Caco-2 (cell line): Measurements from ENCODE around the gene DOCK9. TPM values are rescaled to one million over a fixed set of nuclear protein-coding genes. Genes with fewer than 3 reads are reported as not detected.

ENCODE experiments used
- BruUV-seq: library from RNA; stranded (reverse); fragments of 400-500 nt; replicated peaks from 2 replicates; lab custom pipeline; 2021; lab: Mats Ljungman, UMichigan
- CTCF ChIA-PET: fragments of 300-600 bp; sonication (Branson Sonifier 250); formaldehyde crosslinking; loops from one replicate; lab custom pipeline; 2022; ENCODE audit warnings: antibody characterized with exemption; lab: Charles Lee
- POLR2A ChIA-PET: fragments of 300-600 bp; sonication (Branson Sonifier 250); formaldehyde crosslinking; loops from one replicate; lab custom pipeline; 2022; ENCODE audit warnings: antibody characterized with exemption; lab: Charles Lee
- DNase-seq, 2 experiments: peaks; one replicate each; pipeline versions ENCODE4 v3.0.0 to v3.0.0-alpha.2; 2020 to 2022
- H3K27me3 ChIP-seq: replicated peaks from 2 replicates; pipeline ENCODE4 v1.6.0; 2011; ENCODE audit warnings: low read length; ENCODE audit not compliant: control insufficient read depth, insufficient read depth
- H3K36me3 ChIP-seq: 2 replicates; pipeline ENCODE4 v1.5.1; 2011; ENCODE audit warnings: low read length; ENCODE audit not compliant: control insufficient read depth, insufficient read depth
- H3K4me1 ChIP-seq: fragments of 250-450 bp; sonication (Bioruptor Pico); 2 replicates; pipeline ENCODE4 v1.5.1; 2020; ENCODE audit warnings: mild to moderate bottlenecking
- H3K4me3 ChIP-seq: 2 replicates; pipeline ENCODE4 v1.5.1; 2011; ENCODE audit warnings: low read depth, mild to moderate bottlenecking, control low read depth, low read length
- H3K9me3 ChIP-seq: fragments of 250-450 bp; sonication (Bioruptor Pico); 2 replicates; pipeline ENCODE4 v1.5.1; 2020; ENCODE audit warnings: mild to moderate bottlenecking, moderate library complexity
- H3K27ac Mint-ChIP-seq: one replicate; pipeline ENCODE4 v1.8.0; 2022; ENCODE audit warnings: mixed read lengths; ENCODE audit not compliant: unreplicated experiment
- H3K27me3 Mint-ChIP-seq: one replicate; pipeline ENCODE4 v1.8.0; 2022; ENCODE audit warnings: mixed read lengths; ENCODE audit not compliant: insufficient read depth, unreplicated experiment
- H3K36me3 Mint-ChIP-seq: one replicate; pipeline ENCODE4 v1.8.0; 2022; ENCODE audit warnings: mild to moderate bottlenecking, mixed read lengths; ENCODE audit not compliant: insufficient read depth, unreplicated experiment
- H3K4me1 Mint-ChIP-seq: one replicate; pipeline ENCODE4 v1.8.0; 2022; ENCODE audit warnings: low read depth, mixed read lengths; ENCODE audit not compliant: unreplicated experiment
- H3K4me3 Mint-ChIP-seq: one replicate; pipeline ENCODE4 v1.8.0; 2022; ENCODE audit warnings: mild to moderate bottlenecking, moderate library complexity, mixed read lengths; ENCODE audit not compliant: unreplicated experiment
- H3K9me3 Mint-ChIP-seq: one replicate; pipeline ENCODE4 v1.8.0; 2022; ENCODE audit warnings: mixed read lengths; ENCODE audit not compliant: unreplicated experiment
- intact Hi-C: fragments of 100-400 bp; cut with micrococcal nuclease; formaldehyde crosslinking; loops from one replicate; pipeline ENCODE4 v1.10.0; 2022; ENCODE audit not compliant: unreplicated experiment
- total RNA-seq: library from RNA; stranded (reverse); gene quantifications from 2 replicates; pipeline ENCODE4 v1.2.3, GENCODE V29; 2022
- TF ChIP-seq, protein P1 (sequence below), 2 experiments: fragments of 200-600 bp in 1 of 2; IDR thresholded peaks; 1 replicate in 1 of 2; 2 replicates in 1 of 2; pipeline versions ENCODE4 v1.5.1 to v1.8.0; 2011 to 2022; ENCODE audit warnings: antibody characterized with exemption in 1 of 2, control low read depth in 1 of 2, inconsistent platforms in 1 of 2, low read depth in 1 of 2, low read length in 1 of 2, mild to moderate bottlenecking in 1 of 2, moderate library complexity in 1 of 2; ENCODE audit not compliant: insufficient read depth in 1 of 2, severe bottlenecking in 1 of 2, unreplicated experiment in 1 of 2

The DOCK9 gene
- total RNA-seq, 1 experiment from 2014 or later = 260 TPM

DNA sequence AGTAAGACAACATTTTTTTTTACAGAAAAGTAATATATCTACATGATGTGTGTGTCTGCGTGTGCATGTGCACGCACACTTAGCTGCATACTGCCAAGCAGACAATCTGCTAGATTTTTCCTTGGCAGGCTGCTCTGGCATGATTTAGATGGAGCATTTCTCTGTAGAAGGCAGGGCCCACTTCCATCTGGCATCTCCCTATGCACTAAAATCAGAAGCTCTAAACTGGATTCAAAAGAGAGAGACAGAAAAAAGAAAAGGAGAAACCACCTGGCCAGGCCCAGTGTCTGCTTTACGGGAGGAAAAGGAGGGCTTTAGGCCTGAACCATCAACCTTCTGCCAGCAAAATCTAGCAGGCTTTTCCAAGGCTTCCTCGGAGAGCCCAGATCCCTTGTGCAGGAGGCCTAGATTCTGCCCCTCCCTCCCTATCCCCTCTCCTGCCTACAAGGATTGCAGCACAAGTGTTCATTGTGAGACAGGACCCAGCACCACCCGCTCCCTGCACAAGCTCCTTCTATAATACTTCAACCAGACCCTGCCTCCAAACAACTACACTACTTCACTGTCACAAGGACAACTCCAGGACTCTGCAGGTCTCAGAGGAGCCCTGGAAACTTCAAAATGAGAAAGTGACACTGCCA is 99.3 kb downstream of the DOCK9 start:
- Histone ChIP-seq H3K27me3 (no peaks in the 10 kb centered on the region), H3K4me3 (no peak overlapping the region), H3K4me1 (no peaks in the 10 kb centered on the region), H3K36me3 (peaks cover 5% of the 10 kb centered on the region), H3K9me3 (no peaks in the 10 kb centered on the region)
- no TSS peak for BruUV-seq
- Mint-ChIP-seq H3K36me3 (peaks cover 92% of the 10 kb centered on the region), H3K27me3 (no peaks in the 10 kb centered on the region), H3K4me3 (no peak overlapping the region), H3K27ac (no peak overlapping the region), H3K9me3 (peaks cover 17% of the 10 kb centered on the region), H3K4me1 (no peaks in the 10 kb centered on the region)
- intact Hi-C loops = no loop called here
- TF ChIP-seq, protein P1, sequence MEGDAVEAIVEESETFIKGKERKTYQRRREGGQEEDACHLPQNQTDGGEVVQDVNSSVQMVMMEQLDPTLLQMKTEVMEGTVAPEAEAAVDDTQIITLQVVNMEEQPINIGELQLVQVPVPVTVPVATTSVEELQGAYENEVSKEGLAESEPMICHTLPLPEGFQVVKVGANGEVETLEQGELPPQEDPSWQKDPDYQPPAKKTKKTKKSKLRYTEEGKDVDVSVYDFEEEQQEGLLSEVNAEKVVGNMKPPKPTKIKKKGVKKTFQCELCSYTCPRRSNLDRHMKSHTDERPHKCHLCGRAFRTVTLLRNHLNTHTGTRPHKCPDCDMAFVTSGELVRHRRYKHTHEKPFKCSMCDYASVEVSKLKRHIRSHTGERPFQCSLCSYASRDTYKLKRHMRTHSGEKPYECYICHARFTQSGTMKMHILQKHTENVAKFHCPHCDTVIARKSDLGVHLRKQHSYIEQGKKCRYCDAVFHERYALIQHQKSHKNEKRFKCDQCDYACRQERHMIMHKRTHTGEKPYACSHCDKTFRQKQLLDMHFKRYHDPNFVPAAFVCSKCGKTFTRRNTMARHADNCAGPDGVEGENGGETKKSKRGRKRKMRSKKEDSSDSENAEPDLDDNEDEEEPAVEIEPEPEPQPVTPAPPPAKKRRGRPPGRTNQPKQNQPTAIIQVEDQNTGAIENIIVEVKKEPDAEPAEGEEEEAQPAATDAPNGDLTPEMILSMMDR (IDR thresholded peaks at IDR 0.05; ENCODE audit: insufficient read depth in 1 of 2, low read depth in 1 of 2, low read length in 1 of 2, severe bottlenecking in 1 of 2, unreplicated experiment in 1 of 2) = no peak
- ChIA-PET CTCF (no interaction called here), POLR2A (no interaction called here)
- no peak for DNase-seq

DNA sequence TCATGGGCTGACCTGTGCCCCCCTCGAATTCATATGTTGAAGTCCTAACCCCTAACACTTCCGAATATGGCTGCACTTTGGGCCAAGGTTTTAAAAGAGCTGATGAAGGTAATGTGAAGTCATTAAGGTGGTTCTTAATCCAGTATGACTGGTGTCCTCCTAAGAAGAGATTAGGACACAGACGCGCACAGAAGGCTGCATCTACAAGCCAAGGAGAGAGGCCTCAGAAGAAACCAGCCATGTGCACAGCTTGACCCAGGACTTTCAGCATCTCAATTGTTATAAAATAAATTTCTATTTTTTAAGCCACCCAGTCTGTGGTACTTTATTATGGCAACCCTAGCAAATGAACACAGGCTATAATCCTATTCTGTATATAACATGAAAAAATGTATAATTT is 99.9 kb downstream of the DOCK9 start:
- Histone ChIP-seq H3K4me3 (no peak overlapping the region), H3K4me1 (no peaks in the 10 kb centered on the region), H3K9me3 (no peaks in the 10 kb centered on the region), H3K36me3 (peaks cover 8% of the 10 kb centered on the region), H3K27me3 (no peaks in the 10 kb centered on the region)
- Mint-ChIP-seq H3K27ac (no peak overlapping the region), H3K27me3 (no peaks in the 10 kb centered on the region), H3K4me3 (no peak overlapping the region), H3K4me1 (no peaks in the 10 kb centered on the region), H3K9me3 (peaks cover 20% of the 10 kb centered on the region), H3K36me3 (peaks cover 91% of the 10 kb centered on the region)
- no TSS peak for BruUV-seq
- intact Hi-C loops = no loop called here
- ChIA-PET CTCF (no interaction called here), POLR2A (no interaction called here)
- TF ChIP-seq, protein P1 (IDR thresholded peaks at IDR 0.05; ENCODE audit: insufficient read depth in 1 of 2, low read depth in 1 of 2, low read length in 1 of 2, severe bottlenecking in 1 of 2, unreplicated experiment in 1 of 2) = no peak
- no peak for DNase-seq

DNA sequence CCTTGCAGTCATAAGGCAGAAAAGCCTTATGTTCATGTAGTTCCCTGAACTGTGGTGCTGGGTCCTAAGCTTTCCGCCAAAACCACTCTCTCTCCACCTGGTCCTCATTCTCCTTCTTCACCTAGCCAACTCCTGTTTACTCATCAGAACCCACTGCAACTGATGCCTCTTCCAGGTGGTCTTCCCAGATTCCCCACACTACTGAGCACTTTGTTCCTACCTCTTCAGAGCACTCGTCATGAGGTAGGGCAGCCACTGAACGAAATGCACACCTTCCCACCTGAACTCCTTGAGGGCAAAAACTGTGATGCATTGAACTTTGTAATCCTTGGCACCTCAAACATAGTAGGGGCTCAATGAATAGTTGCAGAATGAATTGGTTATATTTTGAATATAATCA is 100.4 kb downstream of the DOCK9 start:
- peaks cover 20% of the 10 kb centered on the region for H3K9me3 Mint-ChIP-seq
- no peaks in the 10 kb centered on the region for H3K27me3 Mint-ChIP-seq
- intact Hi-C loops = no loop called here
- ChIA-PET CTCF (no interaction called here), POLR2A (no interaction called here)
- H3K36me3 Mint-ChIP-seq = peaks cover 91% of the 10 kb centered on the region
- no TSS peak for BruUV-seq
- no peaks in the 10 kb centered on the region for H3K9me3 ChIP-seq
- no peaks in the 10 kb centered on the region for H3K27me3 ChIP-seq
- no peak overlapping the region for H3K4me3 ChIP-seq
- peaks cover 10% of the 10 kb centered on the region for H3K36me3 ChIP-seq
- TF ChIP-seq, protein P1 (IDR thresholded peaks at IDR 0.05; ENCODE audit: insufficient read depth in 1 of 2, low read depth in 1 of 2, low read length in 1 of 2, severe bottlenecking in 1 of 2, unreplicated experiment in 1 of 2) = no peak
- H3K4me3 Mint-ChIP-seq = no peak overlapping the region
- no peak for DNase-seq
- H3K4me1 Mint-ChIP-seq = no peaks in the 10 kb centered on the region
- H3K4me1 ChIP-seq = no peaks in the 10 kb centered on the region
- H3K27ac Mint-ChIP-seq = no peak overlapping the region
